ENCODE measurements around the gene CACNA1E.

Gene CACNA1E

GRCh38 chr1:181680332-181680731 is 197.0 kb downstream of the CACNA1E start:
- DNase-seq (ENCODE audit: low read depth in 2 of 2, low spot score in 1 of 2) = no peak

- no peak for DNase-seq (ENCODE audit: low read depth in 2 of 2, low spot score in 1 of 2)
These were observed 197.6 kb downstream of the CACNA1E start for GRCh38 chr1:181680871-181681270.

- no peak for DNase-seq (ENCODE audit: low read depth in 2 of 2, low spot score in 1 of 2)
These were observed 201.9 kb downstream of the CACNA1E start for GRCh38 chr1:181685211-181685610.

- DNase-seq (ENCODE audit: low read depth in 2 of 2, low spot score in 1 of 2) = no peak
These were observed 218.6 kb downstream of the CACNA1E start for GRCh38 chr1:181701891-181702290.

- DNase-seq (ENCODE audit: low read depth in 2 of 2, low spot score in 1 of 2) = no peak
These were observed 221.2 kb downstream of the CACNA1E start for GRCh38 chr1:181704546-181704945.

GRCh38 chr1:181711820-181712219 is 228.5 kb downstream of the CACNA1E start:
- no peak for DNase-seq (ENCODE audit: low read depth in 2 of 2, low spot score in 1 of 2)

- no peak for DNase-seq (ENCODE audit: low read depth in 2 of 2, low spot score in 1 of 2)
These were observed 229.4 kb downstream of the CACNA1E start for GRCh38 chr1:181712711-181713110.

GRCh38 chr1:181714428-181714827 is 231.1 kb downstream of the CACNA1E start:
- DNase-seq (ENCODE audit: low read depth in 2 of 2, low spot score in 1 of 2) = no peak

GRCh38 chr1:181718034-181718433 is 234.7 kb downstream of the CACNA1E start:
- DNase-seq (ENCODE audit: low read depth in 2 of 2, low spot score in 1 of 2) = no peak

GRCh38 chr1:181726320-181727012 is 243.1 kb downstream of the CACNA1E start:
- DNase-seq (ENCODE audit: low read depth in 2 of 2, low spot score in 1 of 2) = no peak

GRCh38 chr1:181730606-181731005 is 247.3 kb downstream of the CACNA1E start:
- DNase-seq (ENCODE audit: low read depth in 2 of 2, low spot score in 1 of 2) = no peak

- no peak for DNase-seq (ENCODE audit: low read depth in 2 of 2, low spot score in 1 of 2)
These were observed 249.1 kb downstream of the CACNA1E start for GRCh38 chr1:181732218-181732990.

- DNase-seq (ENCODE audit: low read depth in 2 of 2, low spot score in 1 of 2) = no peak
These were observed 250.2 kb downstream of the CACNA1E start for GRCh38 chr1:181733486-181733885.

- no peak for DNase-seq (ENCODE audit: low read depth in 2 of 2, low spot score in 1 of 2)
These were observed 253.7 kb downstream of the CACNA1E start for GRCh38 chr1:181737056-181737455.

GRCh38 chr1:181739214-181739613 is 255.9 kb downstream of the CACNA1E start:
- no peak for DNase-seq (ENCODE audit: low read depth in 2 of 2, low spot score in 1 of 2)

- no peak for DNase-seq (ENCODE audit: low read depth in 2 of 2, low spot score in 1 of 2)
These were observed 259.1 kb downstream of the CACNA1E start for GRCh38 chr1:181742426-181742825.

- DNase-seq (ENCODE audit: low read depth in 2 of 2, low spot score in 1 of 2) = no peak
These were observed 260.6 kb downstream of the CACNA1E start for GRCh38 chr1:181743878-181744312.

GRCh38 chr1:181746224-181746623 is 262.9 kb downstream of the CACNA1E start:
- no peak for DNase-seq (ENCODE audit: low read depth in 2 of 2, low spot score in 1 of 2)

GRCh38 chr1:181748013-181748412 is 264.7 kb downstream of the CACNA1E start:
- DNase-seq (ENCODE audit: low read depth in 2 of 2, low spot score in 1 of 2) = no peak

- DNase-seq (ENCODE audit: low read depth in 2 of 2, low spot score in 1 of 2) = no peak
These were observed 270.8 kb downstream of the CACNA1E start for GRCh38 chr1:181754103-181754502.

- DNase-seq (ENCODE audit: low read depth in 2 of 2, low spot score in 1 of 2) = no peak
These were observed 276.2 kb downstream of the CACNA1E start for GRCh38 chr1:181759481-181759880.

- no peak for DNase-seq (ENCODE audit: low read depth in 2 of 2, low spot score in 1 of 2)
These were observed 280.4 kb downstream of the CACNA1E start for GRCh38 chr1:181763736-181764135.

Data from stimulated activated CD8-positive, alpha-beta memory T cell treated with anti-CD3 and anti-CD28 coated beads, Interleukin-4, amount 100 ng/mL, for 1 hour (primary cell).